ENCODE results near the gene ACTR8.
"Not testable (repeated sequence)": the region's sequence is repeated elsewhere in the genome, so short reads cannot be mapped to it uniquely, and the experiment has no call there.

Gene ACTR8, protein sequence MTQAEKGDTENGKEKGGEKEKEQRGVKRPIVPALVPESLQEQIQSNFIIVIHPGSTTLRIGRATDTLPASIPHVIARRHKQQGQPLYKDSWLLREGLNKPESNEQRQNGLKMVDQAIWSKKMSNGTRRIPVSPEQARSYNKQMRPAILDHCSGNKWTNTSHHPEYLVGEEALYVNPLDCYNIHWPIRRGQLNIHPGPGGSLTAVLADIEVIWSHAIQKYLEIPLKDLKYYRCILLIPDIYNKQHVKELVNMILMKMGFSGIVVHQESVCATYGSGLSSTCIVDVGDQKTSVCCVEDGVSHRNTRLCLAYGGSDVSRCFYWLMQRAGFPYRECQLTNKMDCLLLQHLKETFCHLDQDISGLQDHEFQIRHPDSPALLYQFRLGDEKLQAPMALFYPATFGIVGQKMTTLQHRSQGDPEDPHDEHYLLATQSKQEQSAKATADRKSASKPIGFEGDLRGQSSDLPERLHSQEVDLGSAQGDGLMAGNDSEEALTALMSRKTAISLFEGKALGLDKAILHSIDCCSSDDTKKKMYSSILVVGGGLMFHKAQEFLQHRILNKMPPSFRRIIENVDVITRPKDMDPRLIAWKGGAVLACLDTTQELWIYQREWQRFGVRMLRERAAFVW

DNA sequence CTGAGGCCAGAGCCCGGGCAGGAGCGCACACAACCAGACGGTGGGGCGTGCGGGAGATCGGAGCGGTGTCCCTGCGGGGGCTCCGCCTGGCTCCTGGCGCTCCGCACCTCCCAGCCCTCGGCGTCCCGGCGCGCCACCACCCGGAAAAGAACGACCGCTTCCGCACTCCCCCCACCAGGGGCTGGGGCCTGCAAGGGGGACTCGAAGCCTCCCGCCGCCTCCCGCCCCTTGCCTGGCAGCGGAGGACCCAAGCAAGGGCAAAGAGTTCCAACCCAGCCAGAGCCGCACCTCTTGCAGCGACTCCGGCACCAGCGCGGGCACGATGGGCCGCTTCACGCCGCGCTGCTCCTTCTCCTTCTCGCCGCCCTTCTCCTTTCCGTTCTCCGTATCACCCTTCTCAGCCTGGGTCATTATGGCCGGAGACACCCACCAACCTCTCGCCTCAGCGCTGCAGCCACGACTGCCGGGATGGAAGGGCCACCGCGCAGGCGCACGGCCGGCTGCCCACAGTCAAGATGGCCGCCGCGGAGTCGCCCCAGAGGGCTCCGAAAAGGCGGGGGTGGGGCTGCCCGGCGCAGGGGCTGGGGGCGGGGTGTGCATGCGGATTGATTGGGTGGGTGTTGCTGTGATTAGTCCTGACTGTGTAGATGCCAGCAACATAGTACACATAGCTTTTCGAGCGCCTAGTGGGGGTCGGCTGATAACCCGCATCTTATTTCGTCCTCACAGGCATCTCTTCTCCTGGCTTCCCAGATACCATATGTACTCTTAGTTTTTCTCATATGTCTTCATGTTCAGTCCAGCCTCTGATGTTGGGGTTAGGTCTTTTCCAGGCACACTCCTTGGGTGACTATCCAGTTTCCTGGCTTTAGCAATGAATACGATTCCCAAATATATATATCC lies at the start of gene ACTR8:
Gene ACTR8 (minus strand): TSS at position 462 of the 903 bp plus-strand sequence. CDS start 51 bp downstream, at position 411.
- H3K27me3 ChIP-seq = no peaks in the 10 kb centered on the region
- H3K27ac ChIP-seq = peak within 1 kb of the TSS; percentile 84
- peaks cover 14% of the 10 kb centered on the region in 2 experiments for H3K4me1 ChIP-seq (ENCODE audit: control insufficient read depth in 1 of 2, insufficient read depth in 1 of 2, low read depth in 1 of 2, low read length in 1 of 2)
- H3K36me3 ChIP-seq = peaks cover 64% of the 10 kb centered on the region
- peak within 1 kb of the TSS; percentile 89 to 92 for H3K4me3 ChIP-seq (ENCODE audit: low read depth in 1 of 2, low read length in 1 of 2)
- no peaks in the 10 kb centered on the region for H3K9me3 ChIP-seq
- TF ChIP-seq, protein P1, sequence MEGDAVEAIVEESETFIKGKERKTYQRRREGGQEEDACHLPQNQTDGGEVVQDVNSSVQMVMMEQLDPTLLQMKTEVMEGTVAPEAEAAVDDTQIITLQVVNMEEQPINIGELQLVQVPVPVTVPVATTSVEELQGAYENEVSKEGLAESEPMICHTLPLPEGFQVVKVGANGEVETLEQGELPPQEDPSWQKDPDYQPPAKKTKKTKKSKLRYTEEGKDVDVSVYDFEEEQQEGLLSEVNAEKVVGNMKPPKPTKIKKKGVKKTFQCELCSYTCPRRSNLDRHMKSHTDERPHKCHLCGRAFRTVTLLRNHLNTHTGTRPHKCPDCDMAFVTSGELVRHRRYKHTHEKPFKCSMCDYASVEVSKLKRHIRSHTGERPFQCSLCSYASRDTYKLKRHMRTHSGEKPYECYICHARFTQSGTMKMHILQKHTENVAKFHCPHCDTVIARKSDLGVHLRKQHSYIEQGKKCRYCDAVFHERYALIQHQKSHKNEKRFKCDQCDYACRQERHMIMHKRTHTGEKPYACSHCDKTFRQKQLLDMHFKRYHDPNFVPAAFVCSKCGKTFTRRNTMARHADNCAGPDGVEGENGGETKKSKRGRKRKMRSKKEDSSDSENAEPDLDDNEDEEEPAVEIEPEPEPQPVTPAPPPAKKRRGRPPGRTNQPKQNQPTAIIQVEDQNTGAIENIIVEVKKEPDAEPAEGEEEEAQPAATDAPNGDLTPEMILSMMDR (IDR thresholded peaks at IDR 0.05) = peak; percentile 29

DNA sequence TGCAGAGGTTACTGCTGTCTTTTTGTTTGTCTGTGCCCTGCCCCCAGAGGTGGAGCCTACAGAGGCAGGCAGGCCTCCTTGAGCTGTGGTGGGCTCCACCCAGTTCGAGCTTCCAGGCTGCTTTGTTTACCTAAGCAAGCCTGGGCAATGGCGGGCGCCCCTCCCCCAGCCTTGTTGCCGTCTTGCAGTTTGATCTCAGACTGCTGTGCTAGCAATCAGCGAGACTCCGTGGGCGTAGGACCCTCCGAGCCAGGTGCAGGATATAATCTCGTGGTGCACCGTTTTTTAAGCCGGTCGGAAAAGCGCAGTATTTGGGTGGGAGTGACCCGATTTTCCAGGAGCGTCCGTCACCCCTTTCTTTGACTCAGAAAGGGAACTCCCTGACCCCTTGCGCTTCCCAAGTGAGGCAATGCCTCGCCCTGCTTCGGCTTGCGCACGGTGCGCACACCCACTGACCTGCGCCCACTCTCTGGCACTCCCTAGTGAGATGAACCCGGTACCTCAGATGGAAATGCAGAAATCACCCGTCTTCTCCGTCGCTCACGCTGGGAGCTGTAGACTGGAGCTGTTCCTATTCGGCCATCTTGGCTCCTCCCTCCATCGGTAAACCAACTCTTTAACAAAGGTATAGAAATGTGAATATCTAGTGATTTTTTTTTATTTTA lies 45.4 kb upstream of the ACTR8 start:
- not testable (repeated sequence) for H3K4me1 ChIP-seq (ENCODE audit: control insufficient read depth in 1 of 2, insufficient read depth in 1 of 2, low read depth in 1 of 2, low read length in 1 of 2); H3K4me3 ChIP-seq (ENCODE audit: low read depth in 1 of 2, low read length in 1 of 2); H3K36me3 ChIP-seq; H3K27ac ChIP-seq; H3K9me3 ChIP-seq
- peaks cover 36% of the 10 kb centered on the region for H3K27me3 ChIP-seq

DNA sequence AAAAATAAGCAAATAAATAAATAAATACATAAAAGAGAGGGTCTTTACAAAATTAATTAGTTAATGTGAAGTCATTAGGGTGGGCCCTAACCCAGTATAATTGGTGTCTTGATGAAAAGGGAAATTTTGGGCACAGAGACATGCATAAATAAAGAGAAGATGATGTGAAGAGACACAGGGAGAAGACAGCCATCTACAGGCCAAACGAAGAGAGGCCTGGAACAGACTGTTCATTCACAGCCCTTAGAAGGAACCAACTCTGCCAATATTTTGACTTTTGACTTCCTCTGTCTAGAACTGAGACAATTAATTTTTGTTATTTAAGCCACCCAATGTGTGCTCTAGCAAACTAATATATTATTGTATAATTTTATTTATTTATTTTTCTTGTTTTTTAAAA lies 39.3 kb upstream of the ACTR8 start:
- Histone ChIP-seq H3K9me3 (no peaks in the 10 kb centered on the region), H3K36me3 (no peaks in the 10 kb centered on the region)
- TF ChIP-seq, protein P1 (IDR thresholded peaks at IDR 0.05) = no peak

DNA sequence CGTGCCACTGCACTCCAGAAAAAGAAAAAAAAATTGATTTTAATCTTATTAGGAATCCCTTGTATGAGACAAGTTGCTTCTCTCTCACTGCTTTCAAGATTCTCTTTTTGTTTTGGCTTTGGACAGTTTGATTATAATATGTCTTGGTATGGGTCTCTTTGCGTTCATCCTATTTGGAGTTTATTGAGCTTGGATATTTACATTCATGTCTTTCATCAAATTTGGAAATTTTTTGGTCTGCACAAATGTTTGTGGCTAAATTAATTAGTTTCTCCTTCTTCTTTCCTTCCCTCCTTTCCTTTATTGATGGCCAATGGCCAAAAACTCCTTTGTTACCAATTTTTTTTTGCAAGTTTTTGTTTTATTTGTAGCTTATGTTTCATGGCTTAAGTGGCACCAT lies 37.8 kb upstream of the ACTR8 start:
- Histone ChIP-seq H3K4me3 (ENCODE audit: low read depth in 1 of 2, low read length in 1 of 2) (no peak overlapping the region), H3K4me1 (ENCODE audit: control insufficient read depth in 1 of 2, insufficient read depth in 1 of 2, low read depth in 1 of 2, low read length in 1 of 2) (no peaks in the 10 kb centered on the region)
- TF ChIP-seq, protein P1 (IDR thresholded peaks at IDR 0.05) = no peak

More for the DNA sequence above, 39.3 kb upstream of the ACTR8 start:
- no peak overlapping the region for H3K27ac ChIP-seq
- no peaks in the 10 kb centered on the region for H3K4me1 ChIP-seq (ENCODE audit: control insufficient read depth in 1 of 2, insufficient read depth in 1 of 2, low read depth in 1 of 2, low read length in 1 of 2)
- H3K27me3 ChIP-seq = peaks cover 43% of the 10 kb centered on the region
- no peak overlapping the region for H3K4me3 ChIP-seq (ENCODE audit: low read depth in 1 of 2, low read length in 1 of 2)

DNA sequence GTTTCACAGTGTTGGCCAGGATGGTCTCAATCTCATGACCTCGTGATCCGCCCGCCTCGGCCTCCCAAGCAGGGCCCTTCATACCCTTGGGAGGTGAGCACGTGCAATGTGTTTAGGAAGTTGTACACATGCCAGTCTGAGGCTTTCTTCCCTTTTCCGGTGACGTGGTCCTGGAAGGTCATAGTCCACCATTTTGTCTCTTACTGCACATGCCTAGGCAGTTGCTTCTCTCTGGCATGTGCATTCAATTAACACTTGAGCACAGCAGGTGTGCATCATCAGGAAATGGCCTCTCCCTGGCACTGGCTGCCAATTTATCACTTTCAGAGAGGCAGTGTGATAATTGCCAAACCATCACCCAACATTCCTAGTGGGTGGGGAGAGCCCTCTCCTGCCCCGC lies 31.4 kb upstream of the ACTR8 start:
- Histone ChIP-seq H3K4me3 (ENCODE audit: low read depth in 1 of 2, low read length in 1 of 2) (no peak overlapping the region), H3K9me3 (no peaks in the 10 kb centered on the region), H3K27ac (no peak overlapping the region), H3K36me3 (no peaks in the 10 kb centered on the region), H3K27me3 (peaks cover 98% of the 10 kb centered on the region), H3K4me1 (ENCODE audit: control insufficient read depth in 1 of 2, insufficient read depth in 1 of 2, low read depth in 1 of 2, low read length in 1 of 2) (no peaks in the 10 kb centered on the region)
- TF ChIP-seq, protein P1 (IDR thresholded peaks at IDR 0.05) = no peak

More for the DNA sequence above, 37.8 kb upstream of the ACTR8 start:
- no peaks in the 10 kb centered on the region for H3K36me3 ChIP-seq
- H3K27ac ChIP-seq = no peak overlapping the region
- peaks cover 59% of the 10 kb centered on the region for H3K27me3 ChIP-seq
- H3K9me3 ChIP-seq = no peaks in the 10 kb centered on the region
